ENCODE results near the gene CCDC12.

The CCDC12 gene

GRCh38 chr3:46993292-46993691, 16.7 kb upstream of the CCDC12 start:
- no peak for ATAC-seq
- TF ChIP-seq OSR1 (CRISPR knock-in tag; IDR thresholded peaks at IDR 0.05) (no peak), ZFP30 (CRISPR knock-in tag; IDR thresholded peaks at IDR 0.05) (no peak), CSDC2 (CRISPR knock-in tag; IDR thresholded peaks at IDR 0.05) (no peak), ZNF8 (CRISPR knock-in tag; IDR thresholded peaks at IDR 0.05) (no peak), RARB (CRISPR knock-in tag; IDR thresholded peaks at IDR 0.05) (no peak), PATZ1 (CRISPR knock-in tag; IDR thresholded peaks at IDR 0.05; ENCODE audit: borderline replicate concordance) (no peak), CSRNP3 (CRISPR knock-in tag; IDR thresholded peaks at IDR 0.05) (no peak), BACH2 (CRISPR knock-in tag; IDR thresholded peaks at IDR 0.05; ENCODE audit: borderline replicate concordance) (no peak), ZNF565 (CRISPR knock-in tag; conservative IDR thresholded peaks at IDR 0.05; ENCODE audit: low read depth) (no peak), POU6F1 (CRISPR knock-in tag; IDR thresholded peaks at IDR 0.05; ENCODE audit: borderline replicate concordance, low read depth) (no peak), CREB5 (CRISPR knock-in tag; IDR thresholded peaks at IDR 0.05; ENCODE audit: low read depth) (no peak), TSHZ2 (CRISPR knock-in tag; IDR thresholded peaks at IDR 0.05) (no peak), ESRRG (CRISPR knock-in tag; IDR thresholded peaks at IDR 0.05) (no peak), SNAI2 (CRISPR knock-in tag; IDR thresholded peaks at IDR 0.05) (no peak), GLIS3 (CRISPR knock-in tag; IDR thresholded peaks at IDR 0.05) (no peak), PPARA (CRISPR knock-in tag; IDR thresholded peaks at IDR 0.05; ENCODE audit: borderline replicate concordance) (no peak), ARNTL (CRISPR knock-in tag; IDR thresholded peaks at IDR 0.05; ENCODE audit: borderline replicate concordance, low read depth) (no peak), ZFP3 (CRISPR knock-in tag; IDR thresholded peaks at IDR 0.05) (no peak), ZNF70 (CRISPR knock-in tag; IDR thresholded peaks at IDR 0.05) (no peak), ZC3H10 (CRISPR knock-in tag; IDR thresholded peaks at IDR 0.05) (no peak)

- ATAC-seq: no peak
These were observed 15.7 kb upstream of the CCDC12 start for GRCh38 chr3:46992231-46992630.

More at GRCh38 chr3:46992231-46992630, 15.7 kb upstream of the CCDC12 start:
- TF ChIP-seq ARNTL (CRISPR knock-in tag; IDR thresholded peaks at IDR 0.05; ENCODE audit: borderline replicate concordance, low read depth) (no peak), ZFP3 (CRISPR knock-in tag; IDR thresholded peaks at IDR 0.05) (no peak), GLIS3 (CRISPR knock-in tag; IDR thresholded peaks at IDR 0.05) (no peak), CSRNP3 (CRISPR knock-in tag; IDR thresholded peaks at IDR 0.05) (no peak), CSDC2 (CRISPR knock-in tag; IDR thresholded peaks at IDR 0.05) (no peak), POU6F1 (CRISPR knock-in tag; IDR thresholded peaks at IDR 0.05; ENCODE audit: borderline replicate concordance, low read depth) (no peak)

Measured in SK-N-SH treated with all-trans-retinoic acid at 6 μM for 48 hours (cell line).